HAP-1 (cell line): Measurements from ENCODE around the gene GBP4.

Experiments used
- DNase-seq, 2 experiments: peaks; one replicate each; pipeline ENCODE4 v3.0.0-alpha.2; 2016 to 2020; ENCODE audit warnings: low spot score in 2 of 2
- H3K27me3 ChIP-seq: fragments of 250-450 bp; sonication (Bioruptor Pico); 2 replicates; pipeline ENCODE4 v1.5.1; 2020; ENCODE audit warnings: low read depth, mild to moderate bottlenecking, moderate library complexity
- H3K36me3 ChIP-seq: fragments of 250-450 bp; sonication (Bioruptor Pico); replicated peaks from 2 replicates; pipeline ENCODE4 v1.5.1; 2020; ENCODE audit warnings: mild to moderate bottlenecking
- H3K4me1 ChIP-seq: fragments of 250-450 bp; sonication (Bioruptor Pico); 2 replicates; pipeline ENCODE4 v1.5.1; 2020; ENCODE audit warnings: mild to moderate bottlenecking
- H3K4me3 ChIP-seq: fragments of 250-450 bp; sonication (Bioruptor Pico); 2 replicates; pipeline ENCODE4 v1.5.1; 2020; ENCODE audit warnings: mild to moderate bottlenecking, moderate library complexity
- H3K9me3 ChIP-seq: fragments of 250-450 bp; sonication (Bioruptor Pico); 2 replicates; pipeline ENCODE4 v1.5.1; 2020; ENCODE audit warnings: mild to moderate bottlenecking, moderate library complexity
- in situ Hi-C: fragments of 300-500 bp; cut with MboI; formaldehyde crosslinking; loops from 3 replicates; pipeline ENCODE4 v1.14.3; 2020; ENCODE audit warnings: low sequenced_read_pairs, inconsistent platforms, mixed read lengths

GBP4 gene

GRCh38 chr1:89151047-89151446 lies 47.7 kb downstream of the GBP4 start:
- Histone ChIP-seq H3K9me3 (no peaks in the 10 kb centered on the region), H3K36me3 (no peaks in the 10 kb centered on the region), H3K4me3 (no peak overlapping the region), H3K27me3 (peaks cover 2% of the 10 kb centered on the region; the same call in 1 of the 2 replicates), H3K4me1 (no peaks in the 10 kb centered on the region)
- in situ Hi-C loops = no loop called here
- DNase-seq = no peak

GRCh38 chr1:89149976-89150375 lies 48.8 kb downstream of the GBP4 start:
- Histone ChIP-seq H3K9me3 (no peaks in the 10 kb centered on the region), H3K27me3 (peaks cover 2% of the 10 kb centered on the region; the same call in 1 of the 2 replicates), H3K4me3 (no peak overlapping the region), H3K4me1 (no peaks in the 10 kb centered on the region), H3K36me3 (no peaks in the 10 kb centered on the region)
- in situ Hi-C loops = no loop called here
- DNase-seq = no peak

- no peaks in the 10 kb centered on the region for H3K36me3 ChIP-seq
- H3K4me3 ChIP-seq = no peak overlapping the region
- peaks cover 2% of the 10 kb centered on the region; the same call in 1 of the 2 replicates for H3K27me3 ChIP-seq
- H3K4me1 ChIP-seq = no peaks in the 10 kb centered on the region
- in situ Hi-C loops = no loop called here
- no peaks in the 10 kb centered on the region for H3K9me3 ChIP-seq
- peak in 1 of 2 experiments; percentile 11 for DNase-seq
Measured at GRCh38 chr1:89149229-89149628, 49.5 kb downstream of the GBP4 start.

GRCh38 chr1:89147678-89148658 lies 50.8 kb downstream of the GBP4 start:
- peaks cover 2% of the 10 kb centered on the region; the same call in 1 of the 2 replicates for H3K27me3 ChIP-seq
- DNase-seq = no peak
- H3K9me3 ChIP-seq = no peaks in the 10 kb centered on the region
- no peaks in the 10 kb centered on the region for H3K36me3 ChIP-seq
- H3K4me3 ChIP-seq = no peak overlapping the region
- no peaks in the 10 kb centered on the region for H3K4me1 ChIP-seq
- in situ Hi-C loops = no loop called here

GRCh38 chr1:89146721-89147120 lies 52.0 kb downstream of the GBP4 start:
- H3K9me3 ChIP-seq = no peaks in the 10 kb centered on the region
- no peaks in the 10 kb centered on the region for H3K36me3 ChIP-seq
- in situ Hi-C loops = no loop called here
- no peaks in the 10 kb centered on the region for H3K4me1 ChIP-seq
- no peak for DNase-seq
- H3K27me3 ChIP-seq = peaks cover 2% of the 10 kb centered on the region; the same call in 1 of the 2 replicates
- H3K4me3 ChIP-seq = no peak overlapping the region

GRCh38 chr1:89143484-89143883 lies 55.3 kb downstream of the GBP4 start:
- peaks cover 2% of the 10 kb centered on the region; the same call in 1 of the 2 replicates for H3K27me3 ChIP-seq
- no peaks in the 10 kb centered on the region for H3K4me1 ChIP-seq
- no peaks in the 10 kb centered on the region for H3K36me3 ChIP-seq
- H3K4me3 ChIP-seq = no peak overlapping the region
- no peaks in the 10 kb centered on the region for H3K9me3 ChIP-seq
- no peak for DNase-seq
- in situ Hi-C loops = no loop called here

- peaks cover 1% of the 10 kb centered on the region; the same call in 1 of the 2 replicates for H3K27me3 ChIP-seq
- no peak overlapping the region for H3K4me3 ChIP-seq
- no peak for DNase-seq
- no peaks in the 10 kb centered on the region for H3K9me3 ChIP-seq
- in situ Hi-C loops = no loop called here
- no peaks in the 10 kb centered on the region for H3K36me3 ChIP-seq
- no peaks in the 10 kb centered on the region for H3K4me1 ChIP-seq
Measured at GRCh38 chr1:89142160-89142559, 56.6 kb downstream of the GBP4 start.

- Histone ChIP-seq H3K9me3 (no peaks in the 10 kb centered on the region), H3K4me3 (no peak overlapping the region), H3K36me3 (no peaks in the 10 kb centered on the region), H3K27me3 (no peaks in the 10 kb centered on the region), H3K4me1 (no peaks in the 10 kb centered on the region)
- no peak for DNase-seq
- in situ Hi-C loops = no loop called here
Measured at GRCh38 chr1:89133747-89134146, 65.0 kb downstream of the GBP4 start.
